GM11168 (cell line): ENCODE data around the gene COL17A1.

ENCODE experiments used
- in situ Hi-C: fragments of 300-500 bp; cut with MboI; formaldehyde crosslinking; loops from one replicate; pipeline ENCODE4 v1.12.0; 2022; ENCODE audit warnings: low sequenced_read_pairs; ENCODE audit not compliant: unreplicated experiment

Gene COL17A1

GRCh38 chr10:104098358-104098925 is 12.8 kb upstream of the COL17A1 start:
- in situ Hi-C loops: no loop called here

GRCh38 chr10:104096692-104097091 is 11.0 kb upstream of the COL17A1 start:
- in situ Hi-C loops: no loop called here

GRCh38 chr10:104092749-104093148 is 7.1 kb upstream of the COL17A1 start:
- in situ Hi-C loops: no loop called here

GRCh38 chr10:104090611-104091010 is 4.9 kb upstream of the COL17A1 start:
- in situ Hi-C loops: no loop called here

GRCh38 chr10:104089621-104090020 is 3.9 kb upstream of the COL17A1 start:
- in situ Hi-C loops: no loop called here

- in situ Hi-C loops: no loop called here
These were observed 2.6 kb upstream of the COL17A1 start for GRCh38 chr10:104088239-104088638.

GRCh38 chr10:104084482-104085142 is 1.1 kb downstream of the COL17A1 start:
- in situ Hi-C loops: no loop called here

GRCh38 chr10:104081998-104082397 is 3.7 kb downstream of the COL17A1 start:
- in situ Hi-C loops: no loop called here

GRCh38 chr10:104080762-104081161 is 4.9 kb downstream of the COL17A1 start:
- in situ Hi-C loops: no loop called here

GRCh38 chr10:104077663-104078151 is 8.0 kb downstream of the COL17A1 start:
- in situ Hi-C loops: no loop called here

GRCh38 chr10:104077247-104077646 is 8.4 kb downstream of the COL17A1 start:
- in situ Hi-C loops: no loop called here

GRCh38 chr10:104076743-104077160 is 8.9 kb downstream of the COL17A1 start:
- in situ Hi-C loops: no loop called here

- in situ Hi-C loops: no loop called here
These were observed 11.2 kb downstream of the COL17A1 start for GRCh38 chr10:104074505-104074904.

- in situ Hi-C loops: no loop called here
These were observed 12.9 kb downstream of the COL17A1 start for GRCh38 chr10:104072786-104073185.

- in situ Hi-C loops: no loop called here
These were observed 16.1 kb downstream of the COL17A1 start for GRCh38 chr10:104069613-104070012.

GRCh38 chr10:104067525-104067924 is 18.2 kb downstream of the COL17A1 start:
- in situ Hi-C loops: no loop called here

- in situ Hi-C loops: no loop called here
These were observed 18.7 kb downstream of the COL17A1 start for GRCh38 chr10:104066945-104067344.

GRCh38 chr10:104065748-104066147 is 19.9 kb downstream of the COL17A1 start:
- in situ Hi-C loops: no loop called here

- in situ Hi-C loops: no loop called here
These were observed 24.5 kb downstream of the COL17A1 start for GRCh38 chr10:104061196-104061595.

- in situ Hi-C loops: no loop called here
These were observed 26.3 kb downstream of the COL17A1 start for GRCh38 chr10:104059364-104059763.

GRCh38 chr10:104057717-104058116 is 28.0 kb downstream of the COL17A1 start:
- in situ Hi-C loops: no loop called here
